Caco-2 (cell line): ENCODE results near the gene ELMO1. TPM values are rescaled to one million over a fixed set of nuclear protein-coding genes. Genes with fewer than 3 reads are reported as not detected.

Experiments
- BruUV-seq: library from RNA; stranded (reverse); fragments of 400-500 nt; replicated peaks from 2 replicates; lab custom pipeline; 2021; lab: Mats Ljungman, UMichigan
- CTCF ChIA-PET: fragments of 300-600 bp; sonication (Branson Sonifier 250); formaldehyde crosslinking; loops from one replicate; lab custom pipeline; 2022; ENCODE audit warnings: antibody characterized with exemption; lab: Charles Lee
- POLR2A ChIA-PET: fragments of 300-600 bp; sonication (Branson Sonifier 250); formaldehyde crosslinking; loops from one replicate; lab custom pipeline; 2022; ENCODE audit warnings: antibody characterized with exemption; lab: Charles Lee
- DNase-seq, 2 experiments: peaks; one replicate each; pipeline versions ENCODE4 v3.0.0 to v3.0.0-alpha.2; 2020 to 2022
- H3K27me3 ChIP-seq: replicated peaks from 2 replicates; pipeline ENCODE4 v1.6.0; 2011; ENCODE audit warnings: low read length; ENCODE audit not compliant: control insufficient read depth, insufficient read depth
- H3K36me3 ChIP-seq: 2 replicates; pipeline ENCODE4 v1.5.1; 2011; ENCODE audit warnings: low read length; ENCODE audit not compliant: control insufficient read depth, insufficient read depth
- H3K4me1 ChIP-seq: fragments of 250-450 bp; sonication (Bioruptor Pico); 2 replicates; pipeline ENCODE4 v1.5.1; 2020; ENCODE audit warnings: mild to moderate bottlenecking
- H3K4me3 ChIP-seq: 2 replicates; pipeline ENCODE4 v1.5.1; 2011; ENCODE audit warnings: low read depth, mild to moderate bottlenecking, control low read depth, low read length
- H3K9me3 ChIP-seq: fragments of 250-450 bp; sonication (Bioruptor Pico); 2 replicates; pipeline ENCODE4 v1.5.1; 2020; ENCODE audit warnings: mild to moderate bottlenecking, moderate library complexity
- H3K27ac Mint-ChIP-seq: one replicate; pipeline ENCODE4 v1.8.0; 2022; ENCODE audit warnings: mixed read lengths; ENCODE audit not compliant: unreplicated experiment
- H3K27me3 Mint-ChIP-seq: one replicate; pipeline ENCODE4 v1.8.0; 2022; ENCODE audit warnings: mixed read lengths; ENCODE audit not compliant: insufficient read depth, unreplicated experiment
- H3K36me3 Mint-ChIP-seq: one replicate; pipeline ENCODE4 v1.8.0; 2022; ENCODE audit warnings: mild to moderate bottlenecking, mixed read lengths; ENCODE audit not compliant: insufficient read depth, unreplicated experiment
- H3K4me1 Mint-ChIP-seq: one replicate; pipeline ENCODE4 v1.8.0; 2022; ENCODE audit warnings: low read depth, mixed read lengths; ENCODE audit not compliant: unreplicated experiment
- H3K4me3 Mint-ChIP-seq: one replicate; pipeline ENCODE4 v1.8.0; 2022; ENCODE audit warnings: mild to moderate bottlenecking, moderate library complexity, mixed read lengths; ENCODE audit not compliant: unreplicated experiment
- H3K9me3 Mint-ChIP-seq: one replicate; pipeline ENCODE4 v1.8.0; 2022; ENCODE audit warnings: mixed read lengths; ENCODE audit not compliant: unreplicated experiment
- intact Hi-C: fragments of 100-400 bp; cut with micrococcal nuclease; formaldehyde crosslinking; loops from one replicate; pipeline ENCODE4 v1.10.0; 2022; ENCODE audit not compliant: unreplicated experiment
- total RNA-seq: library from RNA; stranded (reverse); gene quantifications from 2 replicates; pipeline ENCODE4 v1.2.3, GENCODE V29; 2022
- TF ChIP-seq, protein P1 (sequence below), 2 experiments: fragments of 200-600 bp in 1 of 2; IDR thresholded peaks; 1 replicate in 1 of 2; 2 replicates in 1 of 2; pipeline versions ENCODE4 v1.5.1 to v1.8.0; 2011 to 2022; ENCODE audit warnings: antibody characterized with exemption in 1 of 2, control low read depth in 1 of 2, inconsistent platforms in 1 of 2, low read depth in 1 of 2, low read length in 1 of 2, mild to moderate bottlenecking in 1 of 2, moderate library complexity in 1 of 2; ENCODE audit not compliant: insufficient read depth in 1 of 2, severe bottlenecking in 1 of 2, unreplicated experiment in 1 of 2

The ELMO1 gene
- total RNA-seq, 1 experiment from 2014 or later = 0.14 TPM

DNA sequence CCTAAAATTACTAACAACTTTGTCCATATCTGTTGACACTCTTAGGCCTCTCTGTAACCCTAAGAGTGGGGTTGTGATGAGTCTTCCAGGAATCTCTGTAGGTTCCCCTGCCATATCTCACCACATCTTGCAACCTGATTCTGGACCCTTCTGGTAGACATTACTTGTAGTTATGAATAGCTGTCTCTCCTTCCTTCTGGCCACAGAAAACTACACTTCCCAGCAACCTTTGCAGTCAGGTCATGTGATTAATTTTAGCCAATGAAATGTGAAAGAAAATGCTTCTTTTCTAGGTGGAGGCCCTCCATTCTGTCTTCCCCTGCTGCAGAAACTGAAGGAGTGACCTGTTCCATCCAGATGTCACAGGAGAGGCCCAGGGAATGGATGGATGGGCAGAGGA lies 576.8 kb downstream of the ELMO1 start:
- ChIA-PET POLR2A (no interaction called here), CTCF (no interaction called here)
- Mint-ChIP-seq H3K36me3 (peaks cover 4% of the 10 kb centered on the region), H3K4me3 (no peak overlapping the region), H3K27ac (no peak overlapping the region), H3K27me3 (no peaks in the 10 kb centered on the region), H3K9me3 (peaks cover 10% of the 10 kb centered on the region), H3K4me1 (peaks cover 17% of the 10 kb centered on the region)
- no TSS peak for BruUV-seq
- Histone ChIP-seq H3K4me3 (no peak overlapping the region), H3K27me3 (no peaks in the 10 kb centered on the region), H3K9me3 (no peaks in the 10 kb centered on the region; the same call in 1 of the 2 replicates), H3K36me3 (no peaks in the 10 kb centered on the region), H3K4me1 (peaks cover 16% of the 10 kb centered on the region)
- intact Hi-C loops = no loop called here
- TF ChIP-seq, protein P1, sequence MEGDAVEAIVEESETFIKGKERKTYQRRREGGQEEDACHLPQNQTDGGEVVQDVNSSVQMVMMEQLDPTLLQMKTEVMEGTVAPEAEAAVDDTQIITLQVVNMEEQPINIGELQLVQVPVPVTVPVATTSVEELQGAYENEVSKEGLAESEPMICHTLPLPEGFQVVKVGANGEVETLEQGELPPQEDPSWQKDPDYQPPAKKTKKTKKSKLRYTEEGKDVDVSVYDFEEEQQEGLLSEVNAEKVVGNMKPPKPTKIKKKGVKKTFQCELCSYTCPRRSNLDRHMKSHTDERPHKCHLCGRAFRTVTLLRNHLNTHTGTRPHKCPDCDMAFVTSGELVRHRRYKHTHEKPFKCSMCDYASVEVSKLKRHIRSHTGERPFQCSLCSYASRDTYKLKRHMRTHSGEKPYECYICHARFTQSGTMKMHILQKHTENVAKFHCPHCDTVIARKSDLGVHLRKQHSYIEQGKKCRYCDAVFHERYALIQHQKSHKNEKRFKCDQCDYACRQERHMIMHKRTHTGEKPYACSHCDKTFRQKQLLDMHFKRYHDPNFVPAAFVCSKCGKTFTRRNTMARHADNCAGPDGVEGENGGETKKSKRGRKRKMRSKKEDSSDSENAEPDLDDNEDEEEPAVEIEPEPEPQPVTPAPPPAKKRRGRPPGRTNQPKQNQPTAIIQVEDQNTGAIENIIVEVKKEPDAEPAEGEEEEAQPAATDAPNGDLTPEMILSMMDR (IDR thresholded peaks at IDR 0.05; ENCODE audit: insufficient read depth in 1 of 2, low read depth in 1 of 2, low read length in 1 of 2, severe bottlenecking in 1 of 2, unreplicated experiment in 1 of 2) = no peak
- no peak for DNase-seq

DNA sequence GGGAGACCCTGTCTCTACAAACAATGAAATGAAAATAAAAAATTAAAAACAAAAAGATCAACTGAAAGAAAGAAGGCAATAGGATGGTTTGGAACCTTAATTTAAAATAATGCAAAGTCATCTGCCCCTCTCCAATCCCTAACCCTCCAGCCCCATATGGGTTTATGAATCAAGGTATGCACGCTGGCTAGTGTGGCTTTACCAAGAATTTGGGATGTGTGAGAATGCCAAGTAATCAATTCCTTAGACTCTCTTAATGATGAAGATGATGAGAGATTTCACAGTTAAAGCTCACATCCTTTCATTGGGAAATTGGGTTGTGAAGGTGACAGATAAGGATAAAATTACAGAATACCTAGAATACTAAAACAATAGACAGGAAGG lies 577.3 kb downstream of the ELMO1 start:
- CTCF ChIA-PET = no interaction called here
- no TSS peak for BruUV-seq
- H3K9me3 ChIP-seq = no peaks in the 10 kb centered on the region; the same call in 1 of the 2 replicates

DNA sequence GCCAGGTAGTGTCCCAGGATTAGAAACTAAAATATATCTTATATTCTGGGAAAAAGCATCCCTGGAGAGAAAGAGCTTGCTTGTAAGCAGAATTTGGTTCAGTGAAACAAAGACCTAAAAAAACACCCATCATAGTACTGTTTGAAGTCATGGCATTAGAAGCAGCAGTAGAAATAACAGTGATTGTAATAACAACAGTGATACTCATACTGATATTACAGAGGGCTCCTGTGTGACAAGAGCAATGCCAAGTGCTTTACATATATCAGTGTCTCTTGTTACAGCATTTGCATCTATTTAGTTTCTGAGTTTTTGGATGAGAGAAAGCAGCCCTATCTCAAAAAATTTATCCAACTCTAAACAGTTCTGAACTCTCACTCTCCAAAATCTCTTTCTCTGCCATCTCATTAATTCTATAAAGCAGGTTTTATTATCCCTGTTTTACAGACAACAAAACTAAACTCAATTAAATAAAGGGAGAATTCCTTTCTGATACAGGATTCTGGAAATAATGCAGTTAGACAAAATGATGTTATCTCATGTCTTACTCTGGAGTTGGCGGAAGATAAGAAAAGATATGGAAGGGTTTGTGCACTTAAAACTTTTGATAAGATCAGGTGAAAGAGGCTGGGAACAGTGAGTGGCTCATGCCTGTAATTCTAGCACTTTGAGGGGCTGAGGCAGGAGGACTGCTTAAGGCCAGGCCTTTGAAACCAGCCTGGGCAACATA lies 577.9 kb downstream of the ELMO1 start:
- H3K36me3 ChIP-seq = no peaks in the 10 kb centered on the region
- H3K27me3 Mint-ChIP-seq = no peaks in the 10 kb centered on the region
- ChIA-PET CTCF (no interaction called here), POLR2A (no interaction called here)
- TF ChIP-seq, protein P1 (IDR thresholded peaks at IDR 0.05; ENCODE audit: insufficient read depth in 1 of 2, low read depth in 1 of 2, low read length in 1 of 2, severe bottlenecking in 1 of 2, unreplicated experiment in 1 of 2) = no peak
- peaks cover 16% of the 10 kb centered on the region for H3K4me1 ChIP-seq
- no peaks in the 10 kb centered on the region for H3K27me3 ChIP-seq
- H3K4me3 ChIP-seq = no peak overlapping the region
- H3K27ac Mint-ChIP-seq = no peak overlapping the region
- H3K9me3 Mint-ChIP-seq = peaks cover 10% of the 10 kb centered on the region
- no peak for DNase-seq
- BruUV-seq = no TSS peak
- peaks cover 17% of the 10 kb centered on the region for H3K4me1 Mint-ChIP-seq
- H3K9me3 ChIP-seq = no peaks in the 10 kb centered on the region; the same call in 1 of the 2 replicates
- intact Hi-C loops = no loop called here
- no peak overlapping the region for H3K4me3 Mint-ChIP-seq
- H3K36me3 Mint-ChIP-seq = peaks cover 4% of the 10 kb centered on the region

More for the DNA sequence above, 577.3 kb downstream of the ELMO1 start:
- no peak for DNase-seq
- Mint-ChIP-seq H3K9me3 (peaks cover 10% of the 10 kb centered on the region), H3K36me3 (peaks cover 4% of the 10 kb centered on the region), H3K4me3 (no peak overlapping the region), H3K27ac (no peak overlapping the region), H3K4me1 (peaks cover 17% of the 10 kb centered on the region), H3K27me3 (no peaks in the 10 kb centered on the region)
- Histone ChIP-seq H3K27me3 (no peaks in the 10 kb centered on the region), H3K4me1 (peaks cover 16% of the 10 kb centered on the region), H3K36me3 (no peaks in the 10 kb centered on the region), H3K4me3 (no peak overlapping the region)
- TF ChIP-seq, protein P1 (IDR thresholded peaks at IDR 0.05; ENCODE audit: insufficient read depth in 1 of 2, low read depth in 1 of 2, low read length in 1 of 2, severe bottlenecking in 1 of 2, unreplicated experiment in 1 of 2) = no peak
- intact Hi-C loops = no loop called here
- POLR2A ChIA-PET = no interaction called here
